Stimulated activated CD8-positive, alpha-beta memory T cell treated with anti-CD3 and anti-CD28 coated beads, Interleukin-7, amount 100 ng/mL, for 24 hours (primary cell): ENCODE data around the gene ROR1.

Source experiments
- DNase-seq: peaks from one replicate; pipeline ENCODE4 v3.0.0-alpha.2; 2020; ENCODE audit warnings: low read depth

Gene ROR1

GRCh38 chr1:63885899-63886298, 112.1 kb downstream of the ROR1 start:
- DNase-seq, result no peak

- no peak for DNase-seq
Observed at GRCh38 chr1:63886340-63886739, 112.5 kb downstream of the ROR1 start.

GRCh38 chr1:63887809-63888208, 114.0 kb downstream of the ROR1 start:
- DNase-seq, result no peak

DNA sequence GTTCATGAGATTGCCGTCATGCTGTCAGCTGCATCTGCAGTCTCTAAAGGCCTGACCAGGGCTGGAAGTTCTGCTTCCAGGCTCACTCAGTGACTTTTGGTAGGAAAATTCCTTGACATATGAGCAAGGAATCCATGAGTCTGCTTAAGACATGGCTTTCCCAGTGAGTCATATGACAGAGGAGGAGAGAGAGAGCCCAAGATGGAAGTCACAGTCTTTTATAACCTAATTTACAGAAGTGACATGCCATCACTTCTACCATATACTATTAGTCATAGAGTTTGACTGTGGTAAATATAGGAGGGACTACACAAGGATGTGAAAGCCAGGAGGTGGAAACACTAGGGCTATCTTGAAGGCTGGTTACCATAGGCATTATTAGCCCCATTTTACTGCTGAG, 115.2 kb downstream of the ROR1 start:
- DNase-seq, result no peak

DNA sequence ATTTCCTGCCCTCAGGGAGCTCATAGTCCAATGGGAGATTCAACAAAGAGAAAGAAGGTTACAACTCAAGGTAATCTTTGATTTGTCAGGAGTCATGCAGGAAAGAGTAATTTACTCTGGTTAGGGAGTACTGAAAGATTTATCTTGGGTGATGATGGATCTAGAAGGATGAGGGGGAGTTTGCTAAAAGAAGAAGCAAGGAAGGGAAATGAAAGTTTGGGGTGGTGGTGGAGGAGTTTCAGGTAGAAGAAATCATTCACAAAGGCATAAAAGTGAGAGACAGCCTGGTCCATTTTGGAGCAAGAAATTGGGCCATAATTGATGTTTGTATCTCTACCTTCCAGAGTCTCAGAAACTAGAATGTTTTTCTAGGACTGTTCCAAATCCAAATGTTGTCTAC, 116.7 kb downstream of the ROR1 start:
- no peak for DNase-seq

DNA sequence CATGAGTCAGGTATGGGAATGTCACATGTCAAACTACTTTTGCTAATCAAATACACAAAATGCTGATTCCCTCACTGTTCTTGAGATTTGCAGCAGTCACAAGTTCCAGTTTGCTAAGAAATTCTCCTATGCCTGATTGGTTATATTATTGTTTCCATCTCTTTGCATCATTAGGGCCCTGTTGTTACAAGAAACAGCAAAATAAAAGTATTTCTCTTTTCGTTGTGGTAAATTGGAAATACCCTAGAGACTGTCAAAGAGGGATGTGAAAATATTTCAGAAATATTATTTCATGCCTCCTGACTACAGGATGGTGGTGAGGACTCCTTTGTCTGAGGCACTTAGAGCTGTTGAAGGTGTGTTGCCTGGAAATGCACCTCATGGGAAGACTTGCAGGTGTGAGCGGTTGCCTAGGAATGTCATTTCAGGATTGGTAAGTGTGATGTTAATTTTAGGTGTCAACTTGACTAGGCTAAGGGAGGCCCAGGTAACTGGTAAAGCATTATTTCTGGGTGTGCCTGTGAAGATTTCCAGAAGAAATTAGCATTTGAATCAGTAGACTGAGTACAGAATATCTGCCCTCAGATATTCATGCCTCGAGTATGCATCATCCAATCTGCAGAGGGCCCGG, 117.4 kb downstream of the ROR1 start:
- no peak for DNase-seq

DNA sequence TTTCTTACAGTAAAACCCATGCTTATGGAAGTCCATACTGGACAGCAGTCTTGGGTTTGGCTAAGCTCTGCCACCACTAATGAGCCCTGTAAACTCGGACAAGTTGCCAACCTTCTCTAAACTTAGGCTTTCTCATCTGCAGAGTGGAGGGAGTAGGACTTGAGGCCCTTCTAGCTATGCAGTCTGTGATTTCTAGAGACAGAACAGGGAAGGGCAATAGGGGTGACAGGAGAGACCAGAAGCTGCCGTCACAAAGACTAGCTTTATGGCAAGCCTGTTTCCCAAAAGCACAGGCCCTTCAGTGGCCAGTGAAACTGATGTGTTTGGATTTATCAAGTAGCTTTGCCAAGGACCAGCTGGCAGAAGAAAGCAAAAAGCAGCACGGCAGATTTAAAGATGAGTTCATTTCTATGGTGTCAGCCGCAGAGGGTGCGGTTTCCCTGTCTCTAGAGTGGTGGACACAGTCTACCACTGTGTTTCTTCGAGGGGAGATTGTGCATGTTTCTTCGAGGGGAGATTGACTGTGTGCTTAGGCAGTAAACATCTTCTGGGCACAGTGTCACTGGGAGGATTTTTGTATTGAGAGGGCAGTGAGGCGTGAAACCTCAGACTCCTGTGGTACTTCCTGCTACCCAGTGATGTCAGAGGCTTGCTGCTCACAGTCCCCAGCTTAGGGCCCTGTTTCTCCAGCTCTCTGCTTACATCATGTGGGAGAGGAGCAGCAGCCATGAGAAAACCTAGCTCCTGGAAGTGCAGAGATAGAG, 119.0 kb downstream of the ROR1 start:
- no peak for DNase-seq

GRCh38 chr1:63893976-63894375, 120.2 kb downstream of the ROR1 start:
- DNase-seq, result no peak

GRCh38 chr1:63894627-63895265, 120.9 kb downstream of the ROR1 start:
- DNase-seq, result no peak

- DNase-seq, result no peak
Observed at GRCh38 chr1:63896755-63897154, 122.9 kb downstream of the ROR1 start.

- DNase-seq, result no peak
Observed at GRCh38 chr1:63898428-63899196, 124.8 kb downstream of the ROR1 start.

- DNase-seq, result no peak
Observed at GRCh38 chr1:63901094-63901493, 127.3 kb downstream of the ROR1 start.

DNA sequence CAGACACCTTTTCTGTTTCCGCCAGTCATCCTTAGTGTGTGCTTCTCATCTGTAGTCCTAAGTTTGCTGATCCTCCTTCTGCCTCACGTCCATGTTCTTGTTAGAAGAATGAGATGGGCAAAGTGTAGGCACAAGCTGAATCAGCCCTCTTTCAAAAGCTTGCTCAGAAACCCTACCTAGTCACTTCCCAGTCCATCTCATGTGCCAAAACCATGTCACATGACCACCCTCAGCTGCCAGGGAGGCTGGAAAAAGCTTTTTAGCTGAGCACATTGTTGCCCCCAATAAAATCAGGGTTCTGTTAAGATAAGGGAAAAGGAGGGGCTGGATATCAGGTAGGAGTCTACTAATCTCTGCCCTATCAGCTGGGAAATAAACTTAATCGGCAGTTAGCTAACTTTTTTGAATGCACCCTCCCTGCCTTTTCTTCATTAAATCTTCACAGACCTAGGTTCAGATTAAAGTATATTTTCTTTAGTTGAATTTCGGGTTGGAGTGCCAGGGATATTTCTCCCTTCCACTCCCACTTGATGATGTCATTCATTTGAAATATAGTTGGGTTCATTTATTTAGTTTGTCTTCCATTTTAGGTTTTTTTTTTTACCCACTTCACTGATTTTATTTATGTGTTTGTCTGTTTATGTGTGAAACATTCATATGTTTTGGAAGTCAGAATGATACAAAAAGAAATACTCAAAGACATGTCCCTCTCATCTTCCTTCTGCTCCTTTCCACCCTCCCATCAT, 129.2 kb downstream of the ROR1 start:
- no peak for DNase-seq

- DNase-seq, result no peak
Observed at GRCh38 chr1:63903947-63904610, 130.3 kb downstream of the ROR1 start.

DNA sequence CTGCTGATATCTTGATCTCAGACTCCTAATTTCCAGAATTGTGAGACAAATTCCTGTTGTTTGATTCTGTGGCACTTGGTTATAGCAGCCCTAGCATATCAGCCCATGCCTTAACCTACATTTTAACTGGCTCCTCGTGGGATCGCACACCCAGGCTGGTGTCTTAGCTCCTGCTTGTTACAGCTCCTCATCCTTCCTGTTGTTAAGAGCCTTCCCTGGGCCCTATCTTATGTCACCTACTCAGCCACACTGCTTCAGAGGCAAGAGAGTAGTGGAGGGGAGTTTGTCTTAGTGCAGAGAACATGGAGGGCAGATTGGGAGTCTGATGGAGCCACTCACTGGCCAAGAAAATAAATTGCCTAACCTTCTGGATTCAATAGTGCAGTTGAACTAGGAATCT, 131.0 kb downstream of the ROR1 start:
- no peak for DNase-seq

GRCh38 chr1:63906047-63906704, 132.4 kb downstream of the ROR1 start:
- no peak for DNase-seq

GRCh38 chr1:63907051-63907450, 133.2 kb downstream of the ROR1 start:
- DNase-seq, result no peak

DNA sequence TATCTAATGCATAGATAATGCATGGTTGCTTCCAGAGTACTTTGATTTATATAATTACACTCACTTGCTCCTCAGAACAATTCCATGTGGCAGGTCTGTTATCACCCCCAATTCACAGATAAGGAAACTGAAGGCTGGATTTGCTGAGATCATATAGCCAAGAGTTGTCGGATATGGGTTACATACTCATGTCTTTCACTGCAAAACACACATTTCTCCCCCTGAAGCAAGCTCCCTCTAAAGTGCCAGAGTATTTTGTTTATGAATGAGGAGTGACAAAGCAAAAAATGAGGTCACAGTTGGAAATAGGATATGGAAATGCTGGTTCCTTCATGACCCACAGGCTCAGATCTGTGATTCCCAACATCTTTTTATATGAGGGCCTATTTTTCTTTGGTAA, 134.2 kb downstream of the ROR1 start:
- no peak for DNase-seq

DNA sequence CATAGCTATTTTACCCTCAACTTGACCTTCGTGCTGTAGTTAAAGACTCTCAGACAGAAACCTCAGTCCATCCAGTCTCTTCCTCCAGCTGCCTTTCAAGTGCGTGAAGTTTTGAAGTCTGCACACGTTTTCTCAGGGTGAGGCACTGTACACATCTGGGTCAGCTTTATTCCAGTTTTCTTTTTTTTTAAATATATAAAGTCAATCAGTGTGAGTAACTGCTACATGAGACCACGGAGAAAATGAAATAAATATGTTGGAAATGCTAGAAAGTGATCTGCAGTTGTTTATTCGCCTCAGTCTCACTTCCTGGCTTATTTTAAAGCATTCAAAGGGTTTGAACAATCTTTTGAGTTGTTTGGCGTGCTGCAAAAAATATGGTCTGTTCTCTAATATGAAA, 135.7 kb downstream of the ROR1 start:
- no peak for DNase-seq

DNA sequence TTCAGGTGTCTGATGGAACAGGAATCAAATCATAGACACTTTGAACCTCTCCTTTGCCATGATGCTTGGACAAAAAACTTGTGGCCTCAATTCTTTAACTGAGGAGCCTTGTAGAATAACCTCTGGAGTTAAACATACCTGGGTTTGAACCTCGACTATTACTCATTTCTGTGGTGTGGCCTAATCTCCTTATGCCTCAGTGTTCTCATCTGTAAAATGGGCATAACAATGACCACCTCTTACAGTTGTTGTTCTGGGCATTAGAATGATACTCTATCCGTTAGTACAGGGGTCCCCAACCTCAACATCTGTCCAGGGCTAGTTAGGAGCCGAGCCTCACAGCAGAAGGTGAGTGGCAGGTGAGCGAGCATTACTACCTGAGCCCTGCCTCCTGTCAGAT, 137.2 kb downstream of the ROR1 start:
- DNase-seq, result no peak

DNA sequence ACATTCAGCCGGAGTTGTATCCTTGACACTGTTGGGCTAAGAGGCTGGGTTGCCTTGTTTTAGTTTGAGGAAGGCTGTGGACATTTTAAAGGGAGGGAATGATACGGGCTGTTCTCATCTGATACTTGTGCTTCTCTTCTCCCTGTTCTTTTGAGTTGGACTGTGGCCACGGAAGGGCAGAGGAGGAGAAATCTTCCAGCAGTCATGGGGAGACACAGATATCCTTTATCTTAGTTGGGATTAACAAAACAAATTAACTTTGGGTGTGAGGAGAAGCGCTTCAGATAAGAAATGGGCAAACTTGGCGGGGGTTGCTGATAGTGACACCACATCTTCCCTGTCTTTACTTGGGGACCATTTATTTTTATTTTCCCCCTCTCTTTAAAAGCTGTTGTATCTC, 138.8 kb downstream of the ROR1 start:
- no peak for DNase-seq
